OCI-M1 (cell line): ENCODE measurements around the gene MEAK7.

Experiments
- DNase-seq: peaks from one replicate; lab custom pipeline; 2025; lab: John Stamatoyannopoulos, UW

MEAK7 gene

GRCh38 chr16:84466692-84467091 lies 37.8 kb downstream of the MEAK7 start:
- DNase-seq, result no peak

DNA sequence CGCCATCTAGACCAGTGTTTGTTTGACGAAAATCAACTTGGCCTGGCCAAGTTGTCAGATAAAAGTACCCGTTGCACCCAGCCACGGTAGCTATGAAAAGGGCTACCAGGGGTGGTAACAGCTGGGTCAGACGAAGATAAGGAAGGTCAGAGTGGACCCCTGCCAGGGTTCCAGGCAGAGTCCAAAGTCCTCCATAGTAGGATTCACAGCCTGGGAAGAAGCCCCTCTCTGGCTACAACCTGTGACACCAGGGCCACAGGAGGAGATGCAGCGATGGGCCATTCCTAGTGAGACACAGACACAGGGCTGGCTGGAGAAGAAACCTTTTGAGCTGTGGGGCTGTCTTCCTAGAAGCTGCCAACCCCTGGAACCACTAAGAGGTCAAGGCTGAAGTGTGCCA lies 39.3 kb downstream of the MEAK7 start:
- peak; percentile 1 for DNase-seq

DNA sequence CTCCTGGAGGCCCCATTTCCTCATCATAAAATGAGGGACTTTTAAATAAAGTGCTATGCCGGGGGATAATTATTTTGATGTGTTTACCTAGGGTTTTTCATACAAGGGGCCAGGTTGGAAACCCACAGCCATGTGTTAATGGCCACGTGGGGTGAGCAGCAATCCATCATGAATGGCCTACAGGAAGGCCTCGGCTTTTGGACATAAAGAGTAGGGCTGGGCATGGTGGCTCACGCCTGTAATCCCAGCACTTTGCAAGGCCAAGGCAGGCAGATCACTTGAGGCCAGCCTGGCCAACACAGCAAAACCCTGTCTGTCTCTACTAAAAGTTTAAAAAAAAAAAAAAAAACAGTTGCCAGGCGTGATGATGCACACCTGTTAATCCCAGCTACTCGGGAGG lies 40.3 kb downstream of the MEAK7 start:
- DNase-seq, result no peak

GRCh38 chr16:84463221-84463620 lies 41.2 kb downstream of the MEAK7 start:
- DNase-seq, result no peak

- no peak for DNase-seq
Observed at GRCh38 chr16:84462296-84463210, 41.9 kb downstream of the MEAK7 start.

DNA sequence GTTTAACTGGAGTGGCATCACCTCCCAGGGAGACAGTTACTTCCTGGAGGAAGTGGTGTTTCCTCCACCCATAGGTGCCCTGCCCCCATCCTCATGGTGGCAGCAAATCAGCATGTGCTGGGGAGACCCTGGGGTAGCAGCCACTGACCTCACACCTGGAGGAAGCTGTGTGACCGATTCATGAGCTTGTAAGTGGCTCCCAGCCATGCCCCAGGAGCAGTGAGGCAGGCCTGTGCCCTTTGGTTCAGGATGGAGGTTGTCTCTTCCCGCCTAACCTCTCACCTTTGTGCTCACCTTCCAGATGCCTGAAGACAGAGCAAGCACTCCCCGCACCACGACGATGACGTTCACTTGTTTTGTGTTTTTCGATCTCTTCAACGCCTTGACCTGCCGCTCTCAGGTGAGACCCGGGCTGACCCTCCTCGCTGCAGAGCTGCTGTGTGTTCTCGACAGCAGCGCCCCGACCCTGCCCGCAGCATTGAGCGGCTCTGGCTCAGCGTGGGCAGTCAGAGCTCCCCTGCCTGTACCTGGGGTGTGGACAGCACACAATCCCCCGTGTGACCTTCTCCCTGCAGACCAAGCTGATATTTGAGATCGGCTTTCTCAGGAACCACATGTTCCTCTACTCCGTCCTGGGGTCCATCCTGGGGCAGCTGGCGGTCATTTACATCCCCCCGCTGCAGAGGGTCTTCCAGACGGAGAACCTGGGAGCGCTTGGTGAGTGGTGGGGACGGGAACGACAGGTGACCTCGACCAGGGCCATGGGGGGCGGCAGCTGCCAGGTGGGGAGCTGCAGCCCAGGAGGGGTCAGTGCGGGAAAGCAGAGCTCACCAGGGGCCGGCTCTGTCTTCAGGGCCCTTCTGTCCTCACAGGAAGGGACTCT lies 42.8 kb downstream of the MEAK7 start:
- DNase-seq, result no peak

DNA sequence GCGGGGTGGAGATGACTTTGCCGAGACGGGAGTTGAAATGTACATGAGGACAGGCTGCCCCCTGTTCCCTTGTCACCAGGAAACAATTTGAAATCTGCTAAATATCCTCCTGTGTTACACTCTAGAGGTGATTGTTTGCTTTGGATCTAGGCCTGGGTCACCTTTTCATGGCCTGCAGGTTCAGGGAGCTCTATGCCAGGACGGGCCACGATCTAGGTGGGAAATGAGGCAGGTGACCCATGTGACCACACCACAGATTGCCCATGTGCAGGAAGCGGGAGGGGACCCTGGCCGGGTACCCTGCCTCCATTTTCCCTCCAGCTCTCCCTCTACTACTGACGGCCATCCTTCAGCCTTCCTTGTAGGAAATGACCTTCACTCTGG lies 43.4 kb downstream of the MEAK7 start:
- no peak for DNase-seq

GRCh38 chr16:84460406-84461028 lies 43.9 kb downstream of the MEAK7 start:
- no peak for DNase-seq

- DNase-seq, result no peak
Observed at GRCh38 chr16:84459941-84460405, 44.5 kb downstream of the MEAK7 start.

DNA sequence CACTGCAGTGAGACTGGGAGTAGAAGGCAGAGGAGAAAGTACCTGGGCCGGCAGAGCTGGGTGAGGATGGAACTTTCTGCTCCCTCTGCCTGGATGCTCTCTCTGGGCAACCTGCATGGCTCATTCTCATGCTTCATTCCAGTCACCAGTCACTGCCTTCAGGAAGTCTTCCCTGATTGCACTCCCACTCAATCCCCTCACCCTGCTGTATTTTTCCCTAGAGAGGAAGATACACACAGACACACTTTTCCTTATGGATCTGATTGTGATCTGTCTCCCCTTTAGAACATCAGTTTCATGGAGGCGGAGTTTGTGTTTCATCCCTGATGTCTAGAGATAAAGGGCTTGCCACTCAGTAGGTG lies 44.9 kb downstream of the MEAK7 start:
- DNase-seq, result no peak

DNA sequence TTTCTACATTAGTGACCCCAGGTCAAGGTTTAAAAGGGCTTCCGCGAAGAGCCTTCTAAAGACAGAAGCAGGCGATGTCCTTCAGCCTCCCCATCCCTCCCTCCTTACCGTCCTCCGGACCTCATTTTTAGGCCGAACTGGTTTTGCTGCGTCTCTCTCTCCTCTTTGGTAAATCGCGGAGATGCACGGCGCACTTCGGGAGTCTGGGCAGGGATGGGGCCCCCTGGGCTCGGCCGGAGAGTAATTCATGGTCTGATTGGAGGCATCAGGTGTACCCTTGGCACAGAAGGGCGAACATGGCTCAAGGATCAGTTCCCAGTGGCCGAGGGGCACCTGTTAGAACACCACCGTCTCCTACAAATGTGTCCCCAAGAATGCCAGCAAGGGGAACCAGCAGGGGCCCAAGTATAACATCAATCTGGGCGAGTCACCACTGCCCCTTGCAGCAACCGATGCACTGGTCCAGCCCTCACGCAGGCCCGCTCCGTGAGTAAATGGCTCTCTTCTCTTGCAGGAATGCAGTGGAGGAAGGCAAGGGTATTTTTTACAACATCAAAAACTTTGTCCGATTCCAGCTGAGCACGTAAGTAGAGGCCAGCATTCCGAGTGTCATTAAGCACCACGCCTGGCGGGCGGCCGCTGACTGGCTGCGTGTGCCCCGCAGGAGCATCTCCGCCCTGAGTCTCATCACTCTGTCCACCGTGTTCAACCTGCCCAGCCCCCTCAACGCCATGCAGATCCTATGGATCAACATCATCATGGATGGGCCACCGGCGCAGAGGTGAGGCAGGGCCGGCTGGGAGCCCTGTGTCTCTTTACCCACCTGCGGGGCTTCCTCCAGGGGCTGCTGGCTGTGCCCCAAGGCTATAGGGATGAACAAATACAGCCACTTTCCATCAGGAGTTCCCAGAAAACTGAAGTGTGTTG lies 45.6 kb downstream of the MEAK7 start:
- DNase-seq, result no peak

- no peak for DNase-seq
Observed at GRCh38 chr16:84455031-84455430, 49.4 kb downstream of the MEAK7 start.
